ENCODE data around the gene TIMP3. TPM values are rescaled to one million over a fixed set of nuclear protein-coding genes. Genes with fewer than 3 reads are reported as not detected.

Gene TIMP3
- total and polyA plus RNA-seq, 2 donors (not counting 3 experiments of a cell fraction or from before 2014, with no cell fraction given) = 0.22 to 2.0 TPM

DNA sequence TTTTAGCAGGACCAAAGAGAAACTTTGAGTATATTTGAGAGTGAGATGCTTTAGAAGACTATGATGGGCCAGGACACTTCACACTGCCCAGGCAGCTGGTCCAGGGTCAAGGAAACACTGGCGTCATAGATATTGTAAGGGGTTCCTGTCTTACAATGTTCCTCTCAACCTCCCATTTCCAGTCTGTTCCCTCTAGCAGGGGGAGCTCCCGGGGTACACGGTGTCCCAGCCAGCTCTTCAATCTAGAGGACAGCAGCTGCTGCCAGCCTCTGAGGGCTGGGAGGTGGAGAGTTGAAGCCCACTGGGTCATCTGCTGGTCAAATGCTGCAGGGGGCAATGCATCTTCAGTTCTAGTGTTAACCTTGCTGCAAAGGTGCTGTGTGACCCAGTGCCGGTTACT, 40.7 kb upstream of the TIMP3 start:
- no peak for FAIRE-seq

DNA sequence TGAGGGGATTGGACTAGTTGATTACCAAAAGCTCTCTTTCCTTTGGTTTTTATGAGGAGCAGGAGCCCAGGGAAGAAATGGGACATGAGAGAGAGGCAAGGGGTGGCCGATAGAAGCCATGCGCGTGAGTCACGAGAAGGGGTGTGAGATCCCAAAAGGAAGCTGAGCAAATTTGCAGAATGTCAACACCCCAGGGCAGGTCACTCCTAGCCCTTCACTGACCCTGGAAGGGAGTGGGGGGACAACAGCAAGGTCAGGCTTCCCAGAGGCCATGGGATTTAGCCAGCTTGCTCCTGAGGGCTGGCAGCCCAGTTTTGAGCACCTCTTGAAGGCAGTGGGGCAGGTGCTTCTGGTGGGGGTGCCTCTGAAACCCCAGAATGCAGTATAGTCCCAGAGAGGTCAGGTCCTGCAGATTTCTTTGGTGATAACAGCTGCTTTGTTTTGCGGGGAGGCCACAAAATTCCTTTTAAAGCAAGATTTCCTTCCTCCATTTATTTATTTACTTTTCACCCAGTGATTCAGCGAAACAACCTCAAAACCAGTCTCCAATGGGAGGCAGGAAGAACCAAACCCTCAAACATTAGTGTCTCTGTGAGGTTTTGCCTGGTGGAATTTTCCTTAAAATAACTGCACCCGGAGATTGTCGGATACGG, 40.1 kb upstream of the TIMP3 start:
- H3K4me2 ChIP-seq (ENCODE audit: insufficient read depth, low read length) = no peak overlapping the region

More for the DNA sequence above, 40.7 kb upstream of the TIMP3 start:
- no peak overlapping the region for H2AFZ ChIP-seq (ENCODE audit: low read depth, low read length)
- intact Hi-C loops (cut with micrococcal nuclease) (no loop called here), dilution Hi-C loops (cut with MboI; ENCODE audit: extremely low pct_ligation_motif_present, low sequenced_read_pairs) (no loop called here)
- H3K79me2 ChIP-seq (ENCODE audit: control insufficient read depth, insufficient read depth, low read length) = no peaks in the 10 kb centered on the region
- no peaks in the 10 kb centered on the region for H3K4me1 ChIP-seq (ENCODE audit: control insufficient read depth, extremely low read depth, insufficient read depth, low read length)
- H3K27me3 ChIP-seq (ENCODE audit: control insufficient read depth in 2 of 2, insufficient read depth in 2 of 2, low read length in 2 of 2) = no peaks in the 10 kb centered on the region
- no TSS peak for BruUV-seq (replicated peaks)
- no peaks in the 10 kb centered on the region for H4K20me1 ChIP-seq (replicated peaks; ENCODE audit: control insufficient read depth, extremely low read depth, insufficient read depth, low read length)
- no peaks in the 10 kb centered on the region for H3K36me3 ChIP-seq (ENCODE audit: control insufficient read depth in 2 of 2, extremely low read depth in 1 of 2, insufficient read depth in 2 of 2, low read length in 2 of 2)
- no peaks in the 10 kb centered on the region for H3K9me1 ChIP-seq (replicated peaks; ENCODE audit: control insufficient read depth, extremely low read depth, insufficient read depth, low read length)
- no peaks in the 10 kb centered on the region for H3K9me3 ChIP-seq (replicated peaks; ENCODE audit: control insufficient read depth, insufficient read depth, low read length)
- no peak overlapping the region for H3K9ac ChIP-seq (replicated peaks; ENCODE audit: extremely low read depth, insufficient read depth, low read length)
- DNase-seq (ENCODE audit: low read depth, low spot score) = no peak
- CTCF ChIA-PET = no interaction called here
- TF ChIP-seq EZH2 (IDR thresholded peaks at IDR 0.05; ENCODE audit: borderline replicate concordance, low read depth, low read length, severe bottlenecking) = no peak
- TF ChIP-seq, protein P1, sequence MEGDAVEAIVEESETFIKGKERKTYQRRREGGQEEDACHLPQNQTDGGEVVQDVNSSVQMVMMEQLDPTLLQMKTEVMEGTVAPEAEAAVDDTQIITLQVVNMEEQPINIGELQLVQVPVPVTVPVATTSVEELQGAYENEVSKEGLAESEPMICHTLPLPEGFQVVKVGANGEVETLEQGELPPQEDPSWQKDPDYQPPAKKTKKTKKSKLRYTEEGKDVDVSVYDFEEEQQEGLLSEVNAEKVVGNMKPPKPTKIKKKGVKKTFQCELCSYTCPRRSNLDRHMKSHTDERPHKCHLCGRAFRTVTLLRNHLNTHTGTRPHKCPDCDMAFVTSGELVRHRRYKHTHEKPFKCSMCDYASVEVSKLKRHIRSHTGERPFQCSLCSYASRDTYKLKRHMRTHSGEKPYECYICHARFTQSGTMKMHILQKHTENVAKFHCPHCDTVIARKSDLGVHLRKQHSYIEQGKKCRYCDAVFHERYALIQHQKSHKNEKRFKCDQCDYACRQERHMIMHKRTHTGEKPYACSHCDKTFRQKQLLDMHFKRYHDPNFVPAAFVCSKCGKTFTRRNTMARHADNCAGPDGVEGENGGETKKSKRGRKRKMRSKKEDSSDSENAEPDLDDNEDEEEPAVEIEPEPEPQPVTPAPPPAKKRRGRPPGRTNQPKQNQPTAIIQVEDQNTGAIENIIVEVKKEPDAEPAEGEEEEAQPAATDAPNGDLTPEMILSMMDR (IDR thresholded peaks at IDR 0.05; ENCODE audit: extremely low read depth in 1 of 2, insufficient read depth in 1 of 2, low read depth in 1 of 2, low read length in 2 of 2) = no peak
- no peak overlapping the region for H3K4me3 ChIP-seq (replicated peaks in 1 of 3; ENCODE audit: insufficient read depth in 1 of 3, low read depth in 1 of 3, low read length in 3 of 3)
- POLR2A ChIA-PET = no interaction called here
- no peak overlapping the region for H3K4me2 ChIP-seq (ENCODE audit: insufficient read depth, low read length)
- H3K27ac ChIP-seq (ENCODE audit: insufficient read depth, low read depth, low read length) = no peak overlapping the region

More for the DNA sequence above, 40.1 kb upstream of the TIMP3 start:
- H3K27ac ChIP-seq (ENCODE audit: insufficient read depth, low read depth, low read length) = no peak overlapping the region
- no peaks in the 10 kb centered on the region for H4K20me1 ChIP-seq (replicated peaks; ENCODE audit: control insufficient read depth, extremely low read depth, insufficient read depth, low read length)
- H3K27me3 ChIP-seq (ENCODE audit: control insufficient read depth in 2 of 2, insufficient read depth in 2 of 2, low read length in 2 of 2) = no peaks in the 10 kb centered on the region
- no peaks in the 10 kb centered on the region for H3K9me1 ChIP-seq (replicated peaks; ENCODE audit: control insufficient read depth, extremely low read depth, insufficient read depth, low read length)
- intact Hi-C loops (cut with micrococcal nuclease) (no loop called here), dilution Hi-C loops (cut with MboI; ENCODE audit: extremely low pct_ligation_motif_present, low sequenced_read_pairs) (no loop called here)
- ChIA-PET POLR2A (no interaction called here), CTCF (no interaction called here)
- no peak overlapping the region for H2AFZ ChIP-seq (ENCODE audit: low read depth, low read length)
- no peak for TF ChIP-seq POLR2A (IDR thresholded peaks at IDR 0.05; ENCODE audit: low read depth, low read length)
- TF ChIP-seq, protein P1 (IDR thresholded peaks at IDR 0.05; ENCODE audit: extremely low read depth in 1 of 2, insufficient read depth in 1 of 2, low read depth in 1 of 2, low read length in 2 of 2) = no peak
- TF ChIP-seq, protein P2, sequence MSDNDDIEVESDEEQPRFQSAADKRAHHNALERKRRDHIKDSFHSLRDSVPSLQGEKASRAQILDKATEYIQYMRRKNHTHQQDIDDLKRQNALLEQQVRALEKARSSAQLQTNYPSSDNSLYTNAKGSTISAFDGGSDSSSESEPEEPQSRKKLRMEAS (IDR thresholded peaks at IDR 0.05; ENCODE audit: insufficient read depth, insufficient read length) = no peak
- TF ChIP-seq GATA2 (IDR thresholded peaks at IDR 0.05; ENCODE audit: insufficient read depth, insufficient read length, low read depth, low read length) = no peak
- no peak for TF ChIP-seq EZH2 (IDR thresholded peaks at IDR 0.05; ENCODE audit: borderline replicate concordance, low read depth, low read length, severe bottlenecking)
- TF ChIP-seq MYC (IDR thresholded peaks at IDR 0.05; ENCODE audit: low read depth, low read length) = no peak
- no peak for TF ChIP-seq JUN (IDR thresholded peaks at IDR 0.05; ENCODE audit: borderline replicate concordance, insufficient read depth, insufficient read length, low read depth)
- TF ChIP-seq FOS (IDR thresholded peaks at IDR 0.05; ENCODE audit: borderline replicate concordance, insufficient read depth, low read length) = no peak
- no peak for TF ChIP-seq POLR2AphosphoS5 (IDR thresholded peaks at IDR 0.05; ENCODE audit: insufficient read depth, low read depth, low read length)
- FAIRE-seq = no peak
- no peaks in the 10 kb centered on the region for H3K79me2 ChIP-seq (ENCODE audit: control insufficient read depth, insufficient read depth, low read length)
- BruUV-seq (replicated peaks) = no TSS peak
- H3K4me3 ChIP-seq (replicated peaks in 1 of 3; ENCODE audit: insufficient read depth in 1 of 3, low read depth in 1 of 3, low read length in 3 of 3) = no peak overlapping the region
- no peak for DNase-seq (ENCODE audit: low read depth, low spot score)
- H3K9ac ChIP-seq (replicated peaks; ENCODE audit: extremely low read depth, insufficient read depth, low read length) = no peak overlapping the region
- no peaks in the 10 kb centered on the region for H3K9me3 ChIP-seq (replicated peaks; ENCODE audit: control insufficient read depth, insufficient read depth, low read length)
- H3K4me1 ChIP-seq (ENCODE audit: control insufficient read depth, extremely low read depth, insufficient read depth, low read length) = no peaks in the 10 kb centered on the region
- H3K36me3 ChIP-seq (ENCODE audit: control insufficient read depth in 2 of 2, extremely low read depth in 1 of 2, insufficient read depth in 2 of 2, low read length in 2 of 2) = no peaks in the 10 kb centered on the region
